GM21515 (cell line): ENCODE results near the gene CALHM4.

Source experiments
- ATAC-seq: cut with Tn5 transposase; IDR thresholded peaks from one replicate; pipeline ENCODE4 v1.9.1; 2021; ENCODE audit not compliant: unreplicated experiment

Gene CALHM4

GRCh38 chr6:116553451-116553850, at the start of gene CALHM4:
TSS of gene CALHM4 (plus strand) at chr6:116553751. CDS start at chr6:116553794, 43 bp downstream.
- ATAC-seq = no peak

- ATAC-seq = no peak
These were observed 46.2 kb upstream of the CALHM4 start for GRCh38 chr6:116507324-116507723.

GRCh38 chr6:116508527-116508926, 45.0 kb upstream of the CALHM4 start:
- no peak for ATAC-seq

- no peak for ATAC-seq
These were observed 42.0 kb upstream of the CALHM4 start, which contains the start of gene CALHM5 for GRCh38 chr6:116511424-116512110. TSS of gene CALHM5 (plus strand) at chr6:116511639. CDS start at chr6:116511697, 58 bp downstream.

GRCh38 chr6:116512111-116512559, 41.4 kb upstream of the CALHM4 start:
- peak; percentile 90 for ATAC-seq

- ATAC-seq = no peak
These were observed 40.8 kb upstream of the CALHM4 start for GRCh38 chr6:116512734-116513133.

DNA sequence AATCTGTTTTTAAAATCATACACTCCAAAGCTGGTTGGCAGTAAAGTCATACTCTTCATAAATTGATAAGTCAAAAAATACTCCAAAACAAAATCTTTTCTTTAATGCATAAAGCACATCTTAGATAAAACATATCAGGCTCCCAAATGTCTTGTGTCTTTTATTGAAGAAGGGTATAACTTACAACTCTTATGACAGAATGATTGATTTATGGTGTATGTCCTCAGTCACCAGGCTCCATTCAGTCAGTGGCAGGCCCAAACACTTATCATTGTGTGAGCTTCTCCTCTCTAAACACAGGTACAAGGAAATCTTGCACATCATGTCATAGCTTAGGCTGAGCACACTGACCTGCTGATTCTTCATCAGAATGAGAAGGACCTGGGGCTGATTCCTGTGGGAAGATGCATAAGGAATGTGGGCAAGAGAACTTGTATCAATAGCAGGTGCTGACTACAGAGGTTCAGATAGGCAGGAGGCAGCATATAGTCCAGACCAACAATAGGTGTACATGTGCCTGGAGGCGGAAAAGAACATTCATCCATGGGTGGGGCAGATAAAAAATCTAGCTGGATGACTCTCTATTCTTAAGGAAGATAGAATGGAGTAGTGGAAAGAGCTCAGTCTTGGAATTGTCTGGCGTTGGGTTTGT, 40.2 kb upstream of the CALHM4 start:
- no peak for ATAC-seq

DNA sequence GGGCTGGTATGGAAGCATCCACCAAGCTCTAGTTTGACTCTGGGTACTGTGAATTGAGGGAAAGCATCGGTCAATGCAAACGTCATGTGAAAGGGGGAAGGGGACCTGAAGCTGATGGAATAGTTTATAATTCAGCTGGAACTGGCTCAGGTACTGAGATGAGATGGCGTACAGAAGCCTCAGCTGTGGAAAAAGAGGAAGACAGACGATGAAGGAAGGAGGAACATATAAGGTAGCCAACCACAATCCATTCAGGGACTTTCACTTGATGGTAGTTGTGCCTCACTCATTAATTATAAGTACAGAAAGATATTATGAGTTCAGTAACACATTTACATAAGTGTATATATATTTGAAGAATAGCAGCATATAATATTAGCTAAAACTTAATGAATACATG, 39.4 kb upstream of the CALHM4 start:
- no peak for ATAC-seq

- ATAC-seq = no peak
These were observed 38.4 kb upstream of the CALHM4 start for GRCh38 chr6:116515141-116515540.

- no peak for ATAC-seq
These were observed 34.8 kb upstream of the CALHM4 start for GRCh38 chr6:116518621-116519368.

- no peak for ATAC-seq
These were observed 30.7 kb upstream of the CALHM4 start for GRCh38 chr6:116522896-116523295.

DNA sequence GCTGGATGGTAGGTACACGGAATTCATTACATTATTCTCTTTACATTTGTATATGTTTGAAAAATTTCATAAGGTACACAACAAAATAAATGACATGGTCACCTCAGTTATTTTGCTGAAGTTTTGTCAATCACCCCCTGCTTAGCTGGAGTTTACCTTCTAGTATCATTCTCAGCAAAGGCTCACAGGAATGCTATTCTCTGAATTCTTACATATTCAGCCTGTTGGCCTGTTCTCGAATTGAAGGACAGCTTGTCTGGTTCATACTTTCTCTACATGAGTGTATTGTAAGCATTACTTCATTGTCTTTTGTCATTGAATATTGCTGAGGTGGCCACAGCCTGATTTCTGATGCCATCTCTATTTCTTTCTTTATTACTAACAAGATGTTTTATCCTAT, 29.3 kb upstream of the CALHM4 start:
- ATAC-seq = no peak

GRCh38 chr6:116528133-116528532, 25.4 kb upstream of the CALHM4 start:
- no peak for ATAC-seq

- no peak for ATAC-seq
These were observed 24.8 kb upstream of the CALHM4 start for GRCh38 chr6:116528780-116529179.

DNA sequence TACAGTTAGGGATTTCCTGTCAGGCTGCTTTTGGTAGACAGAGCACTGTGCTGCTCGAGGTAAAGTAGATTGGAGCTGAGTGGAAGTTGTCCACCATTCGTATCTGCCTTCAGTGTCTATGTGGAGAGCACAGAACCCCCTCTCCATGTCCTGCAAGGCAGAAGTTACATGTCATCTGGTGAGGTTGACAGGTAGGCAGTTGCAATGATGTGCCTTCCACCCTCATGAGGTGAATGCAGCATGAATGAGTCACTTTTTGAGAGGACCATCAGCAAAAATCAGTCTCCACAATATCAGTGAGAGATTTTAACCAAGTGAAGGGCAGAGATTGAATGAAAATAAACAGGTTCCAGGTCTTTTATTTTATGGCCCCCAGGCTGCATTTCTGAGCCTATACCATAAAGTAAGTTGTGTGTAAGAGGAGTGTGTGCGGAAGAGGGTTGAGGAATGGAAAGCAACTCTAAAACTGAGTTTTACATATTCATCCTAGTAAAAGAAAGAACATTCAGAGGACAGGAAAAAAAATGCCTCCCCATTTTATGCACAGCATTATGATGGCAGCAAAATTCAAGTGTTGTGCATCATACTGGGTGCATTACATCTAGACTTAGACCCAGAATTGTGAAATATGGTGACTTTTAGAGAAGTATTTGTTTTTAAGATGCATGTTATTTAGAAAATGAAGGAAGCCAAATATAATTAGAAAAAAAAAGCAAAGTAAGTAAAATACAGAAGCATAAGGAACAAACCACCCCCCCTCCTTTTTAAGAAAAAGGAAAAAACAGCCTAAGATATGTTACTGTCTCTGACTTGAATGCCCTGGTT, 23.9 kb upstream of the CALHM4 start:
- no peak for ATAC-seq

GRCh38 chr6:116530436-116530835, 23.1 kb upstream of the CALHM4 start:
- ATAC-seq = no peak

- ATAC-seq = peak; percentile 69
These were observed 21.6 kb upstream of the CALHM4 start for GRCh38 chr6:116531675-116532570.

GRCh38 chr6:116533233-116533957, 20.2 kb upstream of the CALHM4 start:
- no peak for ATAC-seq

- no peak for ATAC-seq
These were observed 18.4 kb upstream of the CALHM4 start for GRCh38 chr6:116535109-116535508.
